ENCODE results near the gene OR5D16. TPM values are rescaled to one million over a fixed set of nuclear protein-coding genes. Genes with fewer than 3 reads are reported as not detected.
"Not testable (repeated sequence)": the region's sequence is repeated elsewhere in the genome, so short reads cannot be mapped to it uniquely, and the experiment has no call there.

Gene OR5D16
- not detected for total RNA-seq

- Mint-ChIP-seq H3K27ac (no peak within 1 kb of the TSS), H3K4me3 (no peak within 1 kb of the TSS), H3K36me3 (no peaks in the 10 kb centered on the region), H3K27me3 (no peaks in the 10 kb centered on the region), H3K9me3 (peaks cover 20% of the 10 kb centered on the region), H3K4me1 (ENCODE audit: low read depth) (no peaks in the 10 kb centered on the region)
- CTCF ChIA-PET: no interaction called here
- intact Hi-C loops (cut with micrococcal nuclease): no loop called here
- no peak for DNase-seq
- POLR2A ChIA-PET: no interaction called here
Measured at GRCh38 chr11:55838452-55838851, at the start of gene OR5D16. OR5D16 (plus strand) TSS chr11:55838752; CDS start chr11:55838752, 0 bp downstream.

- Mint-ChIP-seq H3K27me3 (no peaks in the 10 kb centered on the region), H3K9me3 (peaks cover 19% of the 10 kb centered on the region), H3K36me3 (no peaks in the 10 kb centered on the region), H3K27ac (no peak overlapping the region), H3K4me1 (ENCODE audit: low read depth) (no peaks in the 10 kb centered on the region), H3K4me3 (no peak overlapping the region)
- CTCF ChIA-PET: no interaction called here
- DNase-seq: no peak
- intact Hi-C loops (cut with micrococcal nuclease): loop anchor here (10.0 kb wide), 1 partner anchor 63 kb away; no protein-coding TSS in a partner anchor
- POLR2A ChIA-PET: no interaction called here
Measured at GRCh38 chr11:55791606-55792005, 46.9 kb upstream of the OR5D16 start.

- intact Hi-C loops (cut with micrococcal nuclease): loop anchor here (10.0 kb wide), 1 partner anchor 61 kb away; no protein-coding TSS in a partner anchor
Measured at GRCh38 chr11:55793321-55793720, 45.2 kb upstream of the OR5D16 start.

GRCh38 chr11:55795256-55795655 lies 43.3 kb upstream of the OR5D16 start, which contains the start of gene OR5D14:
OR5D14 (plus strand) TSS chr11:55795556; CDS start chr11:55795556, 0 bp downstream.
- Mint-ChIP-seq H3K4me1 (ENCODE audit: low read depth) (no peaks in the 10 kb centered on the region), H3K9me3 (peaks cover 32% of the 10 kb centered on the region), H3K36me3 (no peaks in the 10 kb centered on the region), H3K4me3 (no peak within 1 kb of the TSS), H3K27me3 (no peaks in the 10 kb centered on the region), H3K27ac (no peak within 1 kb of the TSS)
- intact Hi-C loops (cut with micrococcal nuclease): loop anchor here (10.0 kb wide), 1 partner anchor 60 kb away; no protein-coding TSS in a partner anchor
- POLR2A ChIA-PET: no interaction called here
- CTCF ChIA-PET: no interaction called here
- no peak for DNase-seq

More at GRCh38 chr11:55793321-55793720, 45.2 kb upstream of the OR5D16 start:
- Mint-ChIP-seq H3K4me1 (ENCODE audit: low read depth) (no peaks in the 10 kb centered on the region), H3K9me3 (peaks cover 19% of the 10 kb centered on the region), H3K4me3 (no peak overlapping the region), H3K36me3 (no peaks in the 10 kb centered on the region), H3K27me3 (no peaks in the 10 kb centered on the region), H3K27ac (no peak overlapping the region)
- CTCF ChIA-PET: no interaction called here
- DNase-seq: no peak
- POLR2A ChIA-PET: no interaction called here

GRCh38 chr11:55806248-55806647 lies 32.3 kb upstream of the OR5D16 start:
- no peak overlapping the region for H3K27ac Mint-ChIP-seq
- peaks cover 35% of the 10 kb centered on the region for H3K9me3 Mint-ChIP-seq
- H3K36me3 Mint-ChIP-seq: no peaks in the 10 kb centered on the region
- H3K4me3 Mint-ChIP-seq: no peak overlapping the region
- no peaks in the 10 kb centered on the region for H3K27me3 Mint-ChIP-seq
- ChIA-PET POLR2A (no interaction called here), CTCF (no interaction called here)
- H3K4me1 Mint-ChIP-seq (ENCODE audit: low read depth): no peaks in the 10 kb centered on the region
- no peak for DNase-seq
- intact Hi-C loops (cut with micrococcal nuclease): no loop called here

- Mint-ChIP-seq H3K27ac (no peak within 1 kb of the TSS), H3K27me3 (no peaks in the 10 kb centered on the region), H3K4me1 (ENCODE audit: low read depth) (no peaks in the 10 kb centered on the region), H3K9me3 (peaks cover 42% of the 10 kb centered on the region), H3K4me3 (no peak within 1 kb of the TSS), H3K36me3 (no peaks in the 10 kb centered on the region)
- no peak for DNase-seq
- intact Hi-C loops (cut with micrococcal nuclease): no loop called here
- POLR2A ChIA-PET: no interaction called here
- CTCF ChIA-PET: no interaction called here
Measured at GRCh38 chr11:55811067-55811466, 27.5 kb upstream of the OR5D16 start, which contains the start of gene OR5L1. OR5L1 (plus strand) TSS chr11:55811367; CDS start chr11:55811467, 100 bp downstream.

- Mint-ChIP-seq H3K4me3 (no peak within 1 kb of the TSS), H3K27me3 (no peaks in the 10 kb centered on the region), H3K4me1 (ENCODE audit: low read depth) (no peaks in the 10 kb centered on the region), H3K27ac (no peak within 1 kb of the TSS), H3K36me3 (no peaks in the 10 kb centered on the region), H3K9me3 (peaks cover 30% of the 10 kb centered on the region)
- ChIA-PET CTCF (no interaction called here), POLR2A (no interaction called here)
- intact Hi-C loops (cut with micrococcal nuclease): no loop called here
- no peak for DNase-seq
Measured at GRCh38 chr11:55819330-55819729, 19.2 kb upstream of the OR5D16 start, which contains the start of gene OR5D18. OR5D18 (plus strand) TSS chr11:55819630; CDS start chr11:55819630, 0 bp downstream.

GRCh38 chr11:55826919-55827318 lies 11.6 kb upstream of the OR5D16 start, which contains the start of gene OR5L2:
OR5L2 (plus strand) TSS chr11:55827219; CDS start chr11:55827219, 0 bp downstream.
- H3K27me3 Mint-ChIP-seq: no peaks in the 10 kb centered on the region
- H3K4me1 Mint-ChIP-seq (ENCODE audit: low read depth): no peaks in the 10 kb centered on the region
- H3K4me3 Mint-ChIP-seq: no peak within 1 kb of the TSS
- DNase-seq: no peak
- peaks cover 18% of the 10 kb centered on the region for H3K9me3 Mint-ChIP-seq
- H3K36me3 Mint-ChIP-seq: no peaks in the 10 kb centered on the region
- ChIA-PET POLR2A (no interaction called here), CTCF (no interaction called here)
- no peak within 1 kb of the TSS for H3K27ac Mint-ChIP-seq
- intact Hi-C loops (cut with micrococcal nuclease): no loop called here

GRCh38 chr11:55847453-55847852 lies 8.9 kb downstream of the OR5D16 start:
- DNase-seq: no peak
- intact Hi-C loops (cut with micrococcal nuclease): no loop called here
- Mint-ChIP-seq H3K36me3 (no peaks in the 10 kb centered on the region), H3K27me3 (no peaks in the 10 kb centered on the region), H3K4me3 (no peak overlapping the region), H3K9me3 (peaks cover 25% of the 10 kb centered on the region), H3K4me1 (ENCODE audit: low read depth) (no peaks in the 10 kb centered on the region), H3K27ac (no peak overlapping the region)
- POLR2A ChIA-PET: no interaction called here
- CTCF ChIA-PET: no interaction called here

- Mint-ChIP-seq H3K27me3 (no peaks in the 10 kb centered on the region), H3K36me3 (no peaks in the 10 kb centered on the region), H3K9me3 (peaks cover 24% of the 10 kb centered on the region), H3K4me3 (no peak overlapping the region), H3K4me1 (ENCODE audit: low read depth) (no peaks in the 10 kb centered on the region), H3K27ac (no peak overlapping the region)
- no peak for DNase-seq
- ChIA-PET POLR2A (no interaction called here), CTCF (no interaction called here)
- intact Hi-C loops (cut with micrococcal nuclease): no loop called here
Measured at GRCh38 chr11:55849037-55849436, 10.5 kb downstream of the OR5D16 start.

GRCh38 chr11:55852141-55852540 lies 13.6 kb downstream of the OR5D16 start:
- Mint-ChIP-seq H3K27ac (no peak overlapping the region), H3K4me1 (ENCODE audit: low read depth) (no peaks in the 10 kb centered on the region), H3K9me3 (peaks cover 25% of the 10 kb centered on the region), H3K36me3 (no peaks in the 10 kb centered on the region), H3K27me3 (no peaks in the 10 kb centered on the region), H3K4me3 (no peak overlapping the region)
- intact Hi-C loops (cut with micrococcal nuclease): loop anchor here (10.0 kb wide), 1 partner anchor 57 kb away; the partner anchor contains the start of gene OR5D14
- POLR2A ChIA-PET: no interaction called here
- no peak for DNase-seq
- CTCF ChIA-PET: no interaction called here

- CTCF ChIA-PET: no interaction called here
- POLR2A ChIA-PET: no interaction called here
- peaks cover 29% of the 10 kb centered on the region for H3K9me3 Mint-ChIP-seq
Measured at GRCh38 chr11:55854704-55855103, 16.2 kb downstream of the OR5D16 start.

GRCh38 chr11:55867354-55867753 lies 28.8 kb downstream of the OR5D16 start:
- intact Hi-C loops (cut with micrococcal nuclease); POLR2A ChIA-PET; DNase-seq; H3K4me1 Mint-ChIP-seq (ENCODE audit: low read depth); H3K4me3 Mint-ChIP-seq; H3K36me3 Mint-ChIP-seq; H3K27me3 Mint-ChIP-seq; H3K27ac Mint-ChIP-seq; CTCF ChIA-PET: not testable (repeated sequence)
- H3K9me3 Mint-ChIP-seq: peaks cover 15% of the 10 kb centered on the region

More at GRCh38 chr11:55854704-55855103, 16.2 kb downstream of the OR5D16 start:
- no peak for DNase-seq
- H3K36me3 Mint-ChIP-seq: no peaks in the 10 kb centered on the region
- H3K27ac Mint-ChIP-seq: no peak overlapping the region
- no peaks in the 10 kb centered on the region for H3K4me1 Mint-ChIP-seq (ENCODE audit: low read depth)
- no peak overlapping the region for H3K4me3 Mint-ChIP-seq
- no peaks in the 10 kb centered on the region for H3K27me3 Mint-ChIP-seq
- intact Hi-C loops (cut with micrococcal nuclease): loop anchor here (10.0 kb wide), 1 partner anchor 60 kb away; the partner anchor contains the start of gene OR5D14
